Endodermal cell (in vitro differentiated cells): ENCODE measurements around the gene SRSF2. TPM values are rescaled to one million over a fixed set of nuclear protein-coding genes. Genes with fewer than 3 reads are reported as not detected.
"Not testable (repeated sequence)": the region's sequence is repeated elsewhere in the genome, so short reads cannot be mapped to it uniquely, and the experiment has no call there.

ENCODE experiments used
- DNase-seq: peaks from one replicate; pipeline ENCODE4 v3.0.0-alpha.2; 2017
- H3K27ac ChIP-seq: 2 replicates; pipeline ENCODE4 v1.5.1; 2013; ENCODE audit warnings: mild to moderate bottlenecking, low read depth, low read length, moderate library complexity
- H3K27me3 ChIP-seq: 2 replicates; pipeline ENCODE4 v1.6.1; 2013; ENCODE audit warnings: mild to moderate bottlenecking, low read length, moderate library complexity; ENCODE audit not compliant: insufficient read depth, control insufficient read depth, poor library complexity, severe bottlenecking
- H3K36me3 ChIP-seq: 2 replicates; pipeline ENCODE4 v1.7.0; 2013; ENCODE audit warnings: mild to moderate bottlenecking, low read length, moderate library complexity; ENCODE audit not compliant: control insufficient read depth, insufficient read depth
- H3K4me1 ChIP-seq: one replicate; pipeline ENCODE4 v1.7.0; 2013; ENCODE audit warnings: low read length; ENCODE audit not compliant: control insufficient read depth, insufficient read depth
- H3K4me3 ChIP-seq: 2 replicates; pipeline ENCODE4 v1.5.1; 2013; ENCODE audit warnings: mild to moderate bottlenecking, low read length, moderate library complexity
- H3K9ac ChIP-seq: 2 replicates; pipeline ENCODE4 v1.6.1; 2013; ENCODE audit warnings: mild to moderate bottlenecking, low read length, moderate library complexity; ENCODE audit not compliant: poor library complexity, severe bottlenecking; ENCODE audit errors: extremely low read depth
- H3K9me3 ChIP-seq: 2 replicates; pipeline ENCODE4 v1.6.1; 2013; ENCODE audit warnings: mild to moderate bottlenecking, low read length, moderate library complexity; ENCODE audit not compliant: control insufficient read depth
- H3K27ac Mint-ChIP-seq: 2 replicates; pipeline ENCODE4 v1.8.0; 2020; ENCODE audit warnings: mixed read lengths
- H3K27me3 Mint-ChIP-seq: 2 replicates; pipeline ENCODE4 v1.8.0; 2021; ENCODE audit warnings: mild to moderate bottlenecking, mixed read lengths; ENCODE audit not compliant: insufficient read depth
- H3K36me3 Mint-ChIP-seq: 2 replicates; pipeline ENCODE4 v1.8.0; 2020; ENCODE audit warnings: low read depth, mixed read lengths
- H3K4me1 Mint-ChIP-seq: 2 replicates; pipeline ENCODE4 v1.8.0; 2020; ENCODE audit warnings: mixed read lengths
- H3K4me3 Mint-ChIP-seq: 2 replicates; pipeline ENCODE4 v1.8.0; 2020; ENCODE audit warnings: mild to moderate bottlenecking, moderate library complexity, mixed read lengths
- H3K9me3 Mint-ChIP-seq: 2 replicates; pipeline ENCODE4 v1.8.0; 2020; ENCODE audit warnings: mild to moderate bottlenecking, mixed read lengths
- WGBS, 2 experiments: methylation state at CpG; one replicate each; pipeline versions ENCODE4 v1.1.5 to v1.1.7; 2013; ENCODE audit warnings: missing lambda C conversion rate in 2 of 2, mixed read lengths in 1 of 2; ENCODE audit not compliant: insufficient coverage in 1 of 2, insufficient read length in 1 of 2; 5-methylcytosine and 5-hydroxymethylcytosine counted together
- total RNA-seq, 2 donors: library from RNA; stranded (reverse); fragmentation: NEBNext Ultra II Directional in 1 of 2; extraction: Animal tissue kit (Norgen Biotek cat#: 25700) in 1 of 2; gene quantifications; 2 replicates in 1 of 2; 3 replicates in 1 of 2; pipeline ENCODE4 v1.2.1, GENCODE V29; 2021
- TF ChIP-seq, protein P1 (sequence below): fragments of 200-600 bp; sonication (generic); conservative IDR thresholded peaks from 2 replicates; pipeline ENCODE4 v1.5.0; 2021; ENCODE audit warnings: antibody characterized with exemption, mild to moderate bottlenecking

SRSF2 gene
- total RNA-seq, 2 donors from 2014 or later = 255 to 307 TPM

DNA sequence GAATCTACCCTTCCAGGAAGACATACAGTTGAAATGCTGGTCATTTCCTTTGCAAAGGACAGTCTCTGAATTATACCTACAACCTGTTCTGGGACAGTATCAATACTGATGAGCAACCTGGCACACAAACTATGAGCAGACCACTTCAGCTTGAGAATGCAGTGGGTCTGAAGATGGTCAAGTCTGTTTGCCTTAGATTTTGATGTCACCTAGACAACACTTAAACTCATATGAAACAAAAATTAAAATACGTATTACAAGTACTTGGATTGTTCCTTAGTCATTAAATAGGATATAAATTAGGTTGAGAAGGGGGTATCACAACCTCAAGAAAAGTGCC, 3.5 kb downstream of the SRSF2 start:
- H3K36me3 ChIP-seq = peaks cover 46% of the 10 kb centered on the region
- no peak for DNase-seq
- H3K4me1 ChIP-seq = peaks cover 5% of the 10 kb centered on the region
- Mint-ChIP-seq H3K27me3 (no peaks in the 10 kb centered on the region), H3K9me3 (no peaks in the 10 kb centered on the region), H3K4me3 (peak overlapping the region; percentile 100), H3K27ac (peak overlapping the region; percentile 62), H3K36me3 (peaks cover 48% of the 10 kb centered on the region), H3K4me1 (peaks cover 20% of the 10 kb centered on the region)
- no peaks in the 10 kb centered on the region for H3K27me3 ChIP-seq
- peak overlapping the region; percentile 96 for H3K9ac ChIP-seq
- H3K27ac ChIP-seq = no peak overlapping the region
- WGBS, 2 experiments = 88% methylated on average over 1 of the region's 1 CpG; no CpG with 5 or more reads in 1 of the 2 experiments
- H3K4me3 ChIP-seq = peak overlapping the region; percentile 90
- no peaks in the 10 kb centered on the region for H3K9me3 ChIP-seq
- TF ChIP-seq, protein P1, sequence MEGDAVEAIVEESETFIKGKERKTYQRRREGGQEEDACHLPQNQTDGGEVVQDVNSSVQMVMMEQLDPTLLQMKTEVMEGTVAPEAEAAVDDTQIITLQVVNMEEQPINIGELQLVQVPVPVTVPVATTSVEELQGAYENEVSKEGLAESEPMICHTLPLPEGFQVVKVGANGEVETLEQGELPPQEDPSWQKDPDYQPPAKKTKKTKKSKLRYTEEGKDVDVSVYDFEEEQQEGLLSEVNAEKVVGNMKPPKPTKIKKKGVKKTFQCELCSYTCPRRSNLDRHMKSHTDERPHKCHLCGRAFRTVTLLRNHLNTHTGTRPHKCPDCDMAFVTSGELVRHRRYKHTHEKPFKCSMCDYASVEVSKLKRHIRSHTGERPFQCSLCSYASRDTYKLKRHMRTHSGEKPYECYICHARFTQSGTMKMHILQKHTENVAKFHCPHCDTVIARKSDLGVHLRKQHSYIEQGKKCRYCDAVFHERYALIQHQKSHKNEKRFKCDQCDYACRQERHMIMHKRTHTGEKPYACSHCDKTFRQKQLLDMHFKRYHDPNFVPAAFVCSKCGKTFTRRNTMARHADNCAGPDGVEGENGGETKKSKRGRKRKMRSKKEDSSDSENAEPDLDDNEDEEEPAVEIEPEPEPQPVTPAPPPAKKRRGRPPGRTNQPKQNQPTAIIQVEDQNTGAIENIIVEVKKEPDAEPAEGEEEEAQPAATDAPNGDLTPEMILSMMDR = no peak

DNA sequence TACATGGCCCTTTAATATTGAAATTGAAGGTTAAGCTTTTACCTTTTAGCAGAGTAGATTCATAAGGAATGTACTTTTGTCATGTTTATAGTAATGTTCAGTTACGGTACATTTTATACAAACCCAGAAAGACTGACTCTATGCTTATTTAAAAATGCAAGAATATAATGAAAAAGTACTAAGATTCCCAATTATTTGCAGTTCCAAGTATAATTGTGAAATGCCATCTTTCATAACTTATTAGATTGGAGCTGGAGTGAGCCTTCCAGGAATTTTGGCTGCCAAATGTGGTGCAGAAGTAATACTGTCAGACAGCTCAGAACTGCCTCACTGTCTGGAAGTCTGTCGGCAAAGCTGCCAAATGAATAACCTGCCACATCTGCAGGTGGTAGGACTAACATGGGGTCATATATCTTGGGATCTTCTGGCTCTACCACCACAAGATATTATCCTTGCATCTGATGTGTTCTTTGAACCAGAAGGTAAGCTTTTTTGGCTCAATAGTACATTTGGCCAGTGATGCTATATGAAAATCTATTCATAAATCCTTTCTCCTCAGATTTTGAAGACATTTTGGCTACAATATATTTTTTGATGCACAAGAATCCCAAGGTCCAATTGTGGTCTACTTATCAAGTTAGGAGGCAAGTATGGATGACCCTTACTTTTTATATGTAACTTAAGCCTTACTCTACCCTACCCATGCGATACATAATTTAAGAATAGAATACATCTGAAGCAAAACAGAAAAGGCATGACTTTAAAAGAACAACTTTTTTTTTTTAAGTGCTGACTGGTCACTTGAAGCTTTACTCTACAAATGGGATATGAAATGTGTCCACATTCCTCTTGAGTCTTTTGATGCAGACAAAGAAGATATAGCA, 4.2 kb downstream of the SRSF2 start:
- peaks cover 46% of the 10 kb centered on the region for H3K36me3 ChIP-seq

GRCh38 chr17:76731800-76732733, 5.1 kb downstream of the SRSF2 start:
- DNase-seq = peak; percentile 56
- H3K4me3 ChIP-seq, H3K27ac Mint-ChIP-seq, H3K9me3 ChIP-seq, H3K9ac ChIP-seq, H3K27me3 Mint-ChIP-seq, H3K4me3 Mint-ChIP-seq, H3K27me3 ChIP-seq, H3K9me3 Mint-ChIP-seq, H3K27ac ChIP-seq, H3K4me1 ChIP-seq: not testable (repeated sequence)
- H3K36me3 Mint-ChIP-seq = peaks cover 48% of the 10 kb centered on the region
- WGBS, 2 experiments = 94 to 95% methylated on average over 13 of the region's 13 CpGs
- H3K4me1 Mint-ChIP-seq = peaks cover 15% of the 10 kb centered on the region
- peaks cover 46% of the 10 kb centered on the region for H3K36me3 ChIP-seq

More for the DNA sequence above, 4.2 kb downstream of the SRSF2 start:
- WGBS, 2 experiments = 98 to 100% methylated on average over 1 to 2 of the region's 3 CpGs
- H3K4me3 ChIP-seq = peak overlapping the region; percentile 90
- H3K27me3 ChIP-seq = no peaks in the 10 kb centered on the region
- Mint-ChIP-seq H3K9me3 (no peaks in the 10 kb centered on the region), H3K27ac (peak overlapping the region; percentile 62), H3K27me3 (no peaks in the 10 kb centered on the region), H3K4me3 (peak overlapping the region; percentile 100), H3K4me1 (peaks cover 15% of the 10 kb centered on the region), H3K36me3 (peaks cover 48% of the 10 kb centered on the region)
- TF ChIP-seq, protein P1 = no peak
- H3K27ac ChIP-seq = peak overlapping the region; percentile 5
- no peak overlapping the region for H3K9ac ChIP-seq
- peak; percentile 56 for DNase-seq
- peaks cover 5% of the 10 kb centered on the region for H3K4me1 ChIP-seq
- no peaks in the 10 kb centered on the region for H3K9me3 ChIP-seq
